OCI-LY3 (cell line): ENCODE data around the gene CCDC198.

Source experiments
- H2AFZ ChIP-seq: fragments of 200-600, 300-600 bp; shearing (Covaris generic); 2 replicates; pipeline ENCODE4 v1.6.0; 2014; ENCODE audit warnings: antibody characterized with exemption, low read depth, low read length
- H3K27ac ChIP-seq: fragments of 200-600, 300-600 bp; sonication (generic); 2 replicates; pipeline ENCODE4 v1.5.1; 2014; ENCODE audit warnings: mild to moderate bottlenecking, low read length, moderate library complexity, mixed read lengths
- H3K27me3 ChIP-seq: fragments of 200-600, 300-600 bp; sonication (generic); 2 replicates; pipeline ENCODE4 v1.6.1; 2014; ENCODE audit warnings: low read depth, low read length, mixed read lengths
- H3K36me3 ChIP-seq: fragments of 200-600, 300-600 bp; sonication (generic); replicated peaks from 2 replicates; pipeline ENCODE3; 2014; ENCODE audit warnings: low read depth, low read length, mixed read lengths
- H3K4me1 ChIP-seq: fragments of 300-600, 200-600 bp; sonication (generic); 2 replicates; pipeline ENCODE4 v1.6.1; 2014; ENCODE audit warnings: low read length, mixed read lengths
- H3K4me2 ChIP-seq: fragments of 200-600, 300-600 bp; sonication (generic); 2 replicates; pipeline ENCODE4 v1.6.1; 2014; ENCODE audit warnings: low read length, mixed read lengths
- H3K4me3 ChIP-seq: fragments of 300-600, 200-600 bp; sonication (generic); 2 replicates; pipeline ENCODE4 v1.5.1; 2014; ENCODE audit warnings: antibody characterized with exemption, mild to moderate bottlenecking, low read length, moderate library complexity
- H3K79me2 ChIP-seq: fragments of 300-600, 200-600 bp; shearing (Covaris generic); 2 replicates; pipeline ENCODE4 v1.6.1; 2014; ENCODE audit warnings: mild to moderate bottlenecking, low read length, mixed read lengths
- H3K9ac ChIP-seq: fragments of 300-600, 200-600 bp; shearing (Covaris generic); 2 replicates; pipeline ENCODE4 v1.6.0; 2014; ENCODE audit warnings: mild to moderate bottlenecking, low read length, moderate library complexity
- H3K9me3 ChIP-seq: fragments of 200-600, 300-600 bp; shearing (Covaris generic); 2 replicates; pipeline ENCODE4 v1.6.1; 2014; ENCODE audit warnings: low read length, mixed read lengths; ENCODE audit not compliant: insufficient read depth
- H4K20me1 ChIP-seq: fragments of 200-600, 300-600 bp; sonication (generic); 2 replicates; pipeline ENCODE4 v1.6.1; 2016; ENCODE audit warnings: low read length, mixed read lengths; ENCODE audit not compliant: insufficient read depth
- EZH2phosphoT487 ChIP-seq: fragments of 200-600 bp; shearing (Covaris generic); IDR thresholded peaks from 2 replicates; pipeline ENCODE4 v1.6.1; 2018; ENCODE audit warnings: antibody characterized with exemption, mixed run types, low read depth
- TF ChIP-seq, protein P1 (sequence below): fragments of 200-600, 300-600 bp; sonication (generic); IDR thresholded peaks from 2 replicates; pipeline ENCODE4 v1.5.1; 2014; ENCODE audit warnings: antibody characterized with exemption, low read length, low read depth

The CCDC198 gene

GRCh38 chr14:57501039-57501557 lies 7.4 kb upstream of the CCDC198 start:
- no peak overlapping the region for H3K4me2 ChIP-seq
- no peaks in the 10 kb centered on the region for H3K36me3 ChIP-seq
- TF ChIP-seq, protein P1, sequence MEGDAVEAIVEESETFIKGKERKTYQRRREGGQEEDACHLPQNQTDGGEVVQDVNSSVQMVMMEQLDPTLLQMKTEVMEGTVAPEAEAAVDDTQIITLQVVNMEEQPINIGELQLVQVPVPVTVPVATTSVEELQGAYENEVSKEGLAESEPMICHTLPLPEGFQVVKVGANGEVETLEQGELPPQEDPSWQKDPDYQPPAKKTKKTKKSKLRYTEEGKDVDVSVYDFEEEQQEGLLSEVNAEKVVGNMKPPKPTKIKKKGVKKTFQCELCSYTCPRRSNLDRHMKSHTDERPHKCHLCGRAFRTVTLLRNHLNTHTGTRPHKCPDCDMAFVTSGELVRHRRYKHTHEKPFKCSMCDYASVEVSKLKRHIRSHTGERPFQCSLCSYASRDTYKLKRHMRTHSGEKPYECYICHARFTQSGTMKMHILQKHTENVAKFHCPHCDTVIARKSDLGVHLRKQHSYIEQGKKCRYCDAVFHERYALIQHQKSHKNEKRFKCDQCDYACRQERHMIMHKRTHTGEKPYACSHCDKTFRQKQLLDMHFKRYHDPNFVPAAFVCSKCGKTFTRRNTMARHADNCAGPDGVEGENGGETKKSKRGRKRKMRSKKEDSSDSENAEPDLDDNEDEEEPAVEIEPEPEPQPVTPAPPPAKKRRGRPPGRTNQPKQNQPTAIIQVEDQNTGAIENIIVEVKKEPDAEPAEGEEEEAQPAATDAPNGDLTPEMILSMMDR, result no peak
- no peak for TF ChIP-seq EZH2phosphoT487
- no peak overlapping the region for H2AFZ ChIP-seq
- no peaks in the 10 kb centered on the region for H4K20me1 ChIP-seq
- no peak overlapping the region for H3K4me3 ChIP-seq
- H3K4me1 ChIP-seq, result no peaks in the 10 kb centered on the region
- H3K27me3 ChIP-seq, result peaks cover 8% of the 10 kb centered on the region
- no peaks in the 10 kb centered on the region for H3K9me3 ChIP-seq
- no peak overlapping the region for H3K9ac ChIP-seq
- no peaks in the 10 kb centered on the region for H3K79me2 ChIP-seq
- no peak overlapping the region for H3K27ac ChIP-seq

DNA sequence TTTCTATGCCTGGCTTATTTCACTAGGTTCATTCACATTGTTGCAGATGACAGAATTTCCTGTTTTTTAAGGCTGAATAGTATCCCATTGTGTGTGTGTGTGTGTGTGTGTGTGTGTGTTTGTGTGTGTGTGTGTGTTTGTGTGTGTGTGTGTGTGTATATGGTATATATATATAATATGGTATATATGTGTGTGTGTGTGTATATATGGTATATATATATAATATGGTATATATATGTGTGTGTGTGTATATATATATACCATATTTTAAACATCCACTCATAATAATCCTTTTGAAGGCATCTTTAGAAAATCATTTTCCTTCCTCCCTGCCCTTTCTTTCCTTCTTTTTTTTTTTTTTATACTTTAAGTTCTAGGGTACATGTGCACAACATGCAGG lies 5.0 kb upstream of the CCDC198 start:
- no peaks in the 10 kb centered on the region for H3K79me2 ChIP-seq
- no peak overlapping the region for H2AFZ ChIP-seq
- H3K4me3 ChIP-seq, result no peak overlapping the region
- H3K4me2 ChIP-seq, result no peak overlapping the region
- no peak overlapping the region for H3K27ac ChIP-seq
- H4K20me1 ChIP-seq, result no peaks in the 10 kb centered on the region
- H3K4me1 ChIP-seq, result no peaks in the 10 kb centered on the region
- no peak for TF ChIP-seq EZH2phosphoT487
- TF ChIP-seq, protein P1, result no peak
- H3K27me3 ChIP-seq, result peaks cover 16% of the 10 kb centered on the region
- no peak overlapping the region for H3K9ac ChIP-seq
- no peaks in the 10 kb centered on the region for H3K36me3 ChIP-seq
- no peaks in the 10 kb centered on the region for H3K9me3 ChIP-seq

GRCh38 chr14:57498035-57498434 lies 4.4 kb upstream of the CCDC198 start:
- Histone ChIP-seq H3K4me3 (no peak overlapping the region), H3K4me1 (no peaks in the 10 kb centered on the region)

GRCh38 chr14:57495416-57495815 lies 1.8 kb upstream of the CCDC198 start:
- H3K4me3 ChIP-seq, result no peak overlapping the region
- H3K36me3 ChIP-seq, result no peaks in the 10 kb centered on the region
- peaks cover 26% of the 10 kb centered on the region for H3K27me3 ChIP-seq

More at GRCh38 chr14:57498035-57498434, 4.4 kb upstream of the CCDC198 start:
- Histone ChIP-seq H2AFZ (no peak overlapping the region), H3K79me2 (no peaks in the 10 kb centered on the region), H3K27ac (no peak overlapping the region), H3K27me3 (peaks cover 22% of the 10 kb centered on the region), H3K36me3 (no peaks in the 10 kb centered on the region), H3K9ac (no peak overlapping the region), H3K9me3 (no peaks in the 10 kb centered on the region), H3K4me2 (no peak overlapping the region), H4K20me1 (no peaks in the 10 kb centered on the region)
- TF ChIP-seq, protein P1, result no peak
- no peak for TF ChIP-seq EZH2phosphoT487

More at GRCh38 chr14:57495416-57495815, 1.8 kb upstream of the CCDC198 start:
- no peak overlapping the region for H3K9ac ChIP-seq
- no peak overlapping the region for H3K4me2 ChIP-seq
- H3K9me3 ChIP-seq, result no peaks in the 10 kb centered on the region
- no peaks in the 10 kb centered on the region for H3K4me1 ChIP-seq
- H3K27ac ChIP-seq, result no peak overlapping the region
- no peak overlapping the region for H2AFZ ChIP-seq
- H4K20me1 ChIP-seq, result no peaks in the 10 kb centered on the region
- no peaks in the 10 kb centered on the region for H3K79me2 ChIP-seq
- no peak for TF ChIP-seq EZH2phosphoT487
- TF ChIP-seq, protein P1, result no peak
